SK-N-SH (cell line): Measurements from ENCODE around the gene NFKBIE. TPM values are rescaled to one million over a fixed set of nuclear protein-coding genes. Genes with fewer than 3 reads are reported as not detected.

Experiments
- CTCF ChIA-PET: fragments of 300-600, 350-600 bp; formaldehyde crosslinking; extraction: SDS; loops from one replicate; lab custom pipeline; 2021; lab: Yijun Ruan, JAX
- POLR2A ChIA-PET: fragments of 350-600 bp; sonication (Branson Sonifier 250); formaldehyde crosslinking; extraction: SDS; loops from one replicate; lab custom pipeline; 2020; ENCODE audit warnings: antibody characterized with exemption, inconsistent platforms; lab: Yijun Ruan, JAX
- DNase-seq: peaks from one replicate; pipeline ENCODE4 v3.0.0; 2012
- H2AFZ ChIP-seq: fragments of 200-600 bp; sonication (generic); 2 replicates; pipeline ENCODE4 v1.8.1; 2016; ENCODE audit warnings: antibody characterized with exemption, mild to moderate bottlenecking, low read depth
- H3F3A ChIP-seq: fragments of 200-600 bp; sonication (generic); replicated peaks from 2 replicates; pipeline ENCODE3; 2016; ENCODE audit warnings: antibody characterized with exemption, mild to moderate bottlenecking; ENCODE audit not compliant: insufficient read depth
- H3K27ac ChIP-seq, 2 experiments: fragments of 200-500 bp in 1 of 2; fragments of 200-600 bp in 1 of 2; sonication (Bioruptor generic) in 1 of 2; sonication (generic), shearing (Covaris generic) in 1 of 2; 2 replicates each; pipeline versions ENCODE4 v1.5.1 to v1.6.1; 2014 to 2016; ENCODE audit warnings: low read depth in 2 of 2, inconsistent platforms in 1 of 2, low read length in 1 of 2, mild to moderate bottlenecking in 1 of 2, mixed read lengths in 1 of 2
- H3K27me3 ChIP-seq: fragments of 200-600 bp; sonication (generic), shearing (Covaris generic); 2 replicates; pipeline ENCODE4 v1.6.1; 2016; ENCODE audit warnings: mixed run types; ENCODE audit not compliant: insufficient read depth
- H3K36me3 ChIP-seq, 2 experiments: fragments of 200-500 bp in 1 of 2; fragments of 200-600 bp in 1 of 2; sonication (Bioruptor generic) in 1 of 2; sonication (generic) in 1 of 2; replicated peaks in 1 of 2; 2 replicates each; pipeline versions ENCODE3 to v1.5.1; 2014 to 2016; ENCODE audit warnings: low read length in 1 of 2, mild to moderate bottlenecking in 1 of 2; ENCODE audit not compliant: insufficient read depth in 2 of 2, control insufficient read depth in 1 of 2
- H3K4me1 ChIP-seq, 2 experiments: fragments of 200-500 bp in 1 of 2; fragments of 200-600 bp in 1 of 2; sonication (Bioruptor generic) in 1 of 2; sonication (generic), shearing (Covaris generic) in 1 of 2; 2 replicates each; pipeline versions ENCODE4 v1.5.1 to v1.6.1; 2014 to 2016; ENCODE audit warnings: low read depth in 1 of 2, low read length in 1 of 2, mixed run types in 1 of 2; ENCODE audit not compliant: insufficient read depth in 2 of 2, control insufficient read depth in 1 of 2
- H3K4me2 ChIP-seq: fragments of 200-600 bp; sonication (generic), shearing (Covaris generic); 2 replicates; pipeline ENCODE4 v1.6.1; 2017; ENCODE audit warnings: mixed run types
- H3K4me3 ChIP-seq, 2 experiments: fragments of 200-500 bp in 1 of 2; fragments of 200-600 bp in 1 of 2; sonication (Bioruptor generic) in 1 of 2; sonication (generic), shearing (Covaris generic) in 1 of 2; 2 replicates each; pipeline versions ENCODE4 v1.5.1 to v1.8.1; 2014 to 2016; ENCODE audit warnings: low read depth in 2 of 2, inconsistent platforms in 1 of 2, low read length in 1 of 2, mild to moderate bottlenecking in 1 of 2, mixed read lengths in 1 of 2, moderate library complexity in 1 of 2
- H3K79me2 ChIP-seq: fragments of 200-600 bp; sonication (generic); 2 replicates; pipeline ENCODE4 v1.8.1; 2017; ENCODE audit warnings: mild to moderate bottlenecking; ENCODE audit not compliant: insufficient read depth
- H3K9ac ChIP-seq: fragments of 200-600 bp; sonication (generic); 2 replicates; pipeline ENCODE4 v1.6.1; 2017; ENCODE audit warnings: mixed run types
- H3K9me2 ChIP-seq: fragments of 200-600 bp; sonication (generic); 2 replicates; pipeline ENCODE4 v1.6.1; 2017; ENCODE audit warnings: mixed run types
- H3K9me3 ChIP-seq: fragments of 200-600 bp; sonication (generic); 2 replicates; pipeline ENCODE4 v1.6.1; 2017; ENCODE audit warnings: mixed run types, mild to moderate bottlenecking, moderate library complexity
- H4K20me1 ChIP-seq: fragments of 200-600 bp; sonication (generic); 2 replicates; pipeline ENCODE4 v1.6.1; 2017; ENCODE audit warnings: mild to moderate bottlenecking, mixed run types; ENCODE audit not compliant: insufficient read depth
- CHD2 ChIP-seq: fragments of 150-350 bp; IDR thresholded peaks from 2 replicates; pipeline ENCODE4 v1.6.1; 2018; ENCODE audit warnings: low read length; ENCODE audit not compliant: partially characterized antibody
- EZH2phosphoT487 ChIP-seq: fragments of 200-600 bp; sonication (generic); IDR thresholded peaks from 2 replicates; pipeline ENCODE4 v1.6.1; 2017; ENCODE audit warnings: low read depth, mixed run types, mild to moderate bottlenecking, antibody characterized with exemption, moderate library complexity, borderline replicate concordance
- FOXJ3 ChIP-seq: sonication (generic); formaldehyde crosslinking; IDR thresholded peaks from 2 replicates; pipeline ENCODE4 v1.5.1; 2020; ENCODE audit warnings: mild to moderate bottlenecking, missing genetic modification reagents
- FOXM1 ChIP-seq: IDR thresholded peaks from 2 replicates; pipeline ENCODE4 v1.4.0; 2012; ENCODE audit warnings: low read depth, mild to moderate bottlenecking
- GABPA ChIP-seq: IDR thresholded peaks from 2 replicates; pipeline ENCODE4 v1.4.0; 2012; ENCODE audit warnings: low read depth, mild to moderate bottlenecking
- JUND ChIP-seq: IDR thresholded peaks from 2 replicates; pipeline ENCODE4 v1.4.0; 2012
- MEF2A ChIP-seq: IDR thresholded peaks from 2 replicates; pipeline ENCODE4 v1.4.0; 2012; ENCODE audit warnings: low read depth, borderline replicate concordance
- NRF1 ChIP-seq: IDR thresholded peaks from 2 replicates; pipeline ENCODE4 v1.6.1; 2012; ENCODE audit warnings: low read depth, mild to moderate bottlenecking, low read length
- RFX5 ChIP-seq: IDR thresholded peaks from 2 replicates; pipeline ENCODE4 v1.6.1; 2012; ENCODE audit warnings: mild to moderate bottlenecking, improper control_type of control experiment, low read length
- SIN3A ChIP-seq: IDR thresholded peaks from 2 replicates; pipeline ENCODE4 v1.6.1; 2012; ENCODE audit warnings: low read depth, mild to moderate bottlenecking, low read length, moderate library complexity, borderline replicate concordance
- SMC3 ChIP-seq: IDR thresholded peaks from 2 replicates; pipeline ENCODE4 v1.6.1; 2012; ENCODE audit warnings: low read depth, low read length, improper control_type of control experiment
- YY1 ChIP-seq: IDR thresholded peaks from 2 replicates; pipeline ENCODE4 v1.4.0; 2012; ENCODE audit warnings: low read depth, mild to moderate bottlenecking
- WGBS: methylation state at CpG from one replicate; pipeline ENCODE4 v1.1.6; 2017; ENCODE audit warnings: low lambda C conversion rate; 5-methylcytosine and 5-hydroxymethylcytosine counted together
- polyA plus RNA-seq, 3 experiments: library from polyadenylated mRNA; depleted of rRNA; stranded (reverse); fragments of >200 nt; gene quantifications; 2 replicates each; pipeline ENCODE4 v1.2.3, GENCODE V29; 2012
- TF ChIP-seq, protein P1 (sequence below): IDR thresholded peaks from 2 replicates; pipeline ENCODE4 v1.4.0; 2012; ENCODE audit warnings: low read depth, borderline replicate concordance
- TF ChIP-seq, protein P2 (sequence below): IDR thresholded peaks from 2 replicates; pipeline ENCODE4 v1.4.0; 2012; ENCODE audit warnings: low read depth
- TF ChIP-seq, protein P3 (sequence below): IDR thresholded peaks from 2 replicates; pipeline ENCODE4; 2012
- TF ChIP-seq, protein P4 (sequence below): fragments of 150-350 bp; IDR thresholded peaks from 2 replicates; pipeline ENCODE4 v1.6.1; 2016; ENCODE audit warnings: mild to moderate bottlenecking, low read depth, low read length

Gene NFKBIE
- polyA plus RNA-seq, 1 of the 3 experiments (the other 2 are of a cell fraction) = 5.8 TPM

DNA sequence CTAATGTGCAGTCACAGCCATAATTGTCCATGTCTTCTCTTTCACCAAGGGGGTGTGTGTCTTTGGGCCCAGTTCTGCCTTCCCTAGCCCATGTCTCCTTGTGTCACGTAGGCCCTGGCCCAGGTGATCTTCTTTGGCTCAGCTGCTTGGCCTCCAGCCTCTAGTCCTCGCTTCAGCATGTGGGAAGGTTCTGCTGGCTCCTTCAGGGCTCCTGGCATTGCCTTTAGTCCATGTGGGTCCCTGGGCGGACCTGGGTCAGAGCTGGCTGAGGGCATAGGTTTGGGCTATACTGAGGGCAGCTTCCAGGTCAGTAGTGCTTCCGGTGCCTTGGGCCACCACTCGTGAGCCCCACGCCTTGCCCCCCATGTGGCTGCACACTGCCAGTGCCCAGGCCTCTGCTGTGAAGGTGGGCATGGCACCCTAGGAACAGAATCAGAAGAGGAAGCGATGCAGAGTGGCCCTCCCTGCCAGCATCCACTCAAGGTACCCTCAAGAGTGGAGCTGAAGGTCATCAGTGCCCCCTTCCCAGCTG is 35.0 kb upstream of the NFKBIE start:
- TF ChIP-seq, protein P1, sequence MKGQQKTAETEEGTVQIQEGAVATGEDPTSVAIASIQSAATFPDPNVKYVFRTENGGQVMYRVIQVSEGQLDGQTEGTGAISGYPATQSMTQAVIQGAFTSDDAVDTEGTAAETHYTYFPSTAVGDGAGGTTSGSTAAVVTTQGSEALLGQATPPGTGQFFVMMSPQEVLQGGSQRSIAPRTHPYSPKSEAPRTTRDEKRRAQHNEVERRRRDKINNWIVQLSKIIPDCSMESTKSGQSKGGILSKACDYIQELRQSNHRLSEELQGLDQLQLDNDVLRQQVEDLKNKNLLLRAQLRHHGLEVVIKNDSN = no peak
- TF ChIP-seq YY1 (no peak), EZH2phosphoT487 (no peak), MEF2A (no peak), SIN3A (no peak), CHD2 (no peak), SMC3 (no peak), GABPA (no peak), FOXJ3 (CRISPR knock-in tag) (no peak), NRF1 (no peak), JUND (no peak), FOXM1 (no peak), RFX5 (no peak)
- TF ChIP-seq, protein P2, sequence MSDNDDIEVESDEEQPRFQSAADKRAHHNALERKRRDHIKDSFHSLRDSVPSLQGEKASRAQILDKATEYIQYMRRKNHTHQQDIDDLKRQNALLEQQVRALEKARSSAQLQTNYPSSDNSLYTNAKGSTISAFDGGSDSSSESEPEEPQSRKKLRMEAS = no peak
- TF ChIP-seq, protein P3, sequence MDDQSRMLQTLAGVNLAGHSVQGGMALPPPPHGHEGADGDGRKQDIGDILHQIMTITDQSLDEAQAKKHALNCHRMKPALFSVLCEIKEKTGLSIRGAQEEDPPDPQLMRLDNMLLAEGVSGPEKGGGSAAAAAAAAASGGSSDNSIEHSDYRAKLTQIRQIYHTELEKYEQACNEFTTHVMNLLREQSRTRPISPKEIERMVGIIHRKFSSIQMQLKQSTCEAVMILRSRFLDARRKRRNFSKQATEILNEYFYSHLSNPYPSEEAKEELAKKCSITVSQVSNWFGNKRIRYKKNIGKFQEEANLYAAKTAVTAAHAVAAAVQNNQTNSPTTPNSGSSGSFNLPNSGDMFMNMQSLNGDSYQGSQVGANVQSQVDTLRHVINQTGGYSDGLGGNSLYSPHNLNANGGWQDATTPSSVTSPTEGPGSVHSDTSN = no peak
- TF ChIP-seq, protein P4, sequence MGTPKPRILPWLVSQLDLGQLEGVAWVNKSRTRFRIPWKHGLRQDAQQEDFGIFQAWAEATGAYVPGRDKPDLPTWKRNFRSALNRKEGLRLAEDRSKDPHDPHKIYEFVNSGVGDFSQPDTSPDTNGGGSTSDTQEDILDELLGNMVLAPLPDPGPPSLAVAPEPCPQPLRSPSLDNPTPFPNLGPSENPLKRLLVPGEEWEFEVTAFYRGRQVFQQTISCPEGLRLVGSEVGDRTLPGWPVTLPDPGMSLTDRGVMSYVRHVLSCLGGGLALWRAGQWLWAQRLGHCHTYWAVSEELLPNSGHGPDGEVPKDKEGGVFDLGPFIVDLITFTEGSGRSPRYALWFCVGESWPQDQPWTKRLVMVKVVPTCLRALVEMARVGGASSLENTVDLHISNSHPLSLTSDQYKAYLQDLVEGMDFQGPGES = no peak
- no peak overlapping the region for H3K27ac ChIP-seq
- no peak overlapping the region for H3K4me2 ChIP-seq
- POLR2A ChIA-PET = no interaction called here
- no peaks in the 10 kb centered on the region for H4K20me1 ChIP-seq
- H3K4me3 ChIP-seq = no peak overlapping the region
- no peak for DNase-seq
- peaks cover 5 to 33% of the 10 kb centered on the region in 2 experiments for H3K36me3 ChIP-seq
- H3K9ac ChIP-seq = no peak overlapping the region
- no peaks in the 10 kb centered on the region for H3F3A ChIP-seq
- H2AFZ ChIP-seq = no peak overlapping the region
- H3K27me3 ChIP-seq = peaks cover 16% of the 10 kb centered on the region; the same call in 1 of the 2 replicates
- no peaks in the 10 kb centered on the region for H3K9me2 ChIP-seq
- peaks cover 0 to 15% of the 10 kb centered on the region in 2 experiments; a peak in 1 of 4 replicates for H3K4me1 ChIP-seq
- WGBS = 80% methylated on average over 6 of the region's 7 CpGs
- CTCF ChIA-PET = interaction anchor here (1.4 to 16.5 kb wide), 3 partner anchors 12 to 39 kb away, joined by 4 to 238 read pairs (median 22); partner anchors contain the start of genes AARS2, NFKBIE and TMEM151B
- H3K79me2 ChIP-seq = no peaks in the 10 kb centered on the region
- no peaks in the 10 kb centered on the region for H3K9me3 ChIP-seq
